OCI-LY7 (cell line): ENCODE results near the gene ARHGAP33. TPM values are rescaled to one million over a fixed set of nuclear protein-coding genes. Genes with fewer than 3 reads are reported as not detected.

ENCODE experiments used
- BruUV-seq: library from RNA; stranded (reverse); fragments of 400-500 nt; replicated peaks from 2 replicates; lab custom pipeline; 2021; lab: Mats Ljungman, UMichigan
- CTCF ChIA-PET: fragments of 300-600 bp; sonication (Branson Sonifier 250); formaldehyde crosslinking; loops from one replicate; lab custom pipeline; 2022; ENCODE audit warnings: antibody characterized with exemption; ENCODE audit not compliant: unreplicated experiment; lab: Charles Lee
- POLR2A ChIA-PET: fragments of 300-600 bp; sonication (Branson Sonifier 250); formaldehyde crosslinking; loops from one replicate; lab custom pipeline; 2022; ENCODE audit warnings: antibody characterized with exemption; lab: Charles Lee
- DNase-seq: peaks from one replicate; pipeline ENCODE4 v3.0.0-alpha.2; 2015; ENCODE audit warnings: low spot score
- H2AFZ ChIP-seq: fragments of 200-600 bp; sonication (generic), shearing (Covaris generic); 2 replicates; pipeline ENCODE4 v1.6.1; 2014; ENCODE audit warnings: mild to moderate bottlenecking, antibody characterized with exemption, low read length, moderate library complexity
- H3K27ac ChIP-seq: fragments of 200-600 bp; sonication (generic); 2 replicates; pipeline ENCODE4 v1.5.1; 2014; ENCODE audit warnings: mixed run types, low read depth, mild to moderate bottlenecking, moderate library complexity, low read length, inconsistent platforms; ENCODE audit not compliant: poor library complexity, severe bottlenecking
- H3K36me3 ChIP-seq: fragments of 200-600 bp; sonication (generic); 2 replicates; pipeline ENCODE4 v1.6.1; 2014; ENCODE audit warnings: mild to moderate bottlenecking, antibody characterized with exemption, low read length, moderate library complexity, mixed read lengths; ENCODE audit not compliant: insufficient read depth
- H3K4me1 ChIP-seq: fragments of 200-600 bp; sonication (generic); 2 replicates; pipeline ENCODE4 v1.5.1; 2014; ENCODE audit warnings: mild to moderate bottlenecking, low read length; ENCODE audit not compliant: insufficient read depth, poor library complexity, severe bottlenecking
- H3K4me2 ChIP-seq: fragments of 200-600 bp; sonication (generic); 2 replicates; pipeline ENCODE4 v1.6.1; 2014; ENCODE audit warnings: mild to moderate bottlenecking, low read length
- H3K4me3 ChIP-seq: fragments of 200-600 bp; sonication (generic); 2 replicates; pipeline ENCODE4 v1.5.1; 2014; ENCODE audit warnings: mild to moderate bottlenecking, low read depth, low read length; ENCODE audit not compliant: poor library complexity, severe bottlenecking
- H3K79me2 ChIP-seq: fragments of 200-600 bp; sonication (generic); 2 replicates; pipeline ENCODE4 v1.6.1; 2016; ENCODE audit warnings: low read depth, mild to moderate bottlenecking, low read length, moderate library complexity, mixed read lengths; ENCODE audit not compliant: insufficient read depth
- H3K9me2 ChIP-seq: fragments of 200-600 bp; sonication (generic); 2 replicates; pipeline ENCODE4 v1.6.1; 2016; ENCODE audit warnings: mild to moderate bottlenecking, low read length, mixed read lengths; ENCODE audit not compliant: insufficient read depth
- H3K9me3 ChIP-seq: fragments of 200-600 bp; sonication (generic); 2 replicates; pipeline ENCODE4 v1.6.1; 2014; ENCODE audit warnings: mild to moderate bottlenecking, mixed run types, low read length, mixed read lengths
- H4K20me1 ChIP-seq: fragments of 200-600 bp; sonication (generic); 2 replicates; pipeline ENCODE4 v1.6.1; 2014; ENCODE audit warnings: mild to moderate bottlenecking, antibody characterized with exemption, low read length, moderate library complexity, mixed read lengths; ENCODE audit not compliant: insufficient read depth
- EZH2phosphoT487 ChIP-seq: fragments of 200-600 bp; sonication (generic); IDR thresholded peaks from 2 replicates; pipeline ENCODE4 v1.6.1; 2018; ENCODE audit warnings: low read depth, borderline replicate concordance, mild to moderate bottlenecking, mixed run types, antibody characterized with exemption, low read length, moderate library complexity, mixed read lengths
- intact Hi-C: fragments of 100-400 bp; cut with micrococcal nuclease; formaldehyde crosslinking; loops from one replicate; pipeline ENCODE4 v1.10.0; 2022; ENCODE audit not compliant: unreplicated experiment
- total RNA-seq, 2 experiments: library from RNA; depleted of rRNA in 1 of 2; stranded (reverse); fragments of >200 nt in 1 of 2; shearing (Covaris generic) in 1 of 2; gene quantifications; 2 replicates each; pipeline ENCODE4 v1.2.3, GENCODE V29; 2014 to 2022
- TF ChIP-seq, protein P1 (sequence below): fragments of 200-600 bp; sonication (generic); conservative IDR thresholded peaks from 2 replicates; pipeline ENCODE4 v1.5.1; 2014; ENCODE audit warnings: mild to moderate bottlenecking, antibody characterized with exemption, low read length, moderate library complexity, mixed read lengths

Gene ARHGAP33
- total RNA-seq, 2 experiments from 2014 or later: 15.1 to 94.6 TPM

DNA sequence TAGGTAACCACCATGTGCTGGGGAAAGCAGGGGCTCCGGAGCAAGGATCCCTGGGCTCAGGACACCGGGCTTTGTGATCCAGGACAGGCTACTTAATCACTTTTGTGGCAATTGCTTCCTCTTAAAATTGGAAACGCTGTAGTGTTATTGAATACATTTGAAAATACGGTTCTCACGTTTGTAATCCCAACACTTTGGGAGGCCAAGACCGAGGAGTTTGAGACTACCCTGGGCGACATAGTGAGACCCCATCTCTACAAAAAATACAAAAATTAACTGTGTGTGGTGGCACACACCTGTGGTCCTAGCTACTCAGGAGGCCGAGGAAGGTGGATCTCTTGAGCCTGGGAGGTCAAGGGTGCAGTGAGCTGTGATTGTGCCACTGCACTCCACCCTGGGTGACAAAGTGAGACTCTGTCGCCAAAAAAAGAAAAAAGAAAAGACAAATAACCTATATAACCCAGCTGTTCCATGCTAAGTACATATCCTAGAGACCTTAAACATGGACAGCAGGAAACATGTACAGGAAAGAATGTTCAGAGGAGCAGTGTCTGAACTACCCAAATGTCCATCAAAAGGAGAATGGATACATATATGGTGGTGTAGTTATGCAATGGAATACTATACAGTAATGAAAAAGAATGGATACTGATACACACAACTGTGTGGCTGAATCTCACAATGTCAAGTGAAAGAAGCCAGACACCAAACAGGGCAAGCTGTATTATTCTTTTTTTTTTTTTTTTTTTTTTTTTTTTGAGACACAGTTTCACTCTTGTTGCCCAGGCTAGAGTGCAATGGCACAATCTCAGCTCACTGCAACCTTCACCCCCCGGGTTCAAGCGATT lies 37.9 kb downstream of the ARHGAP33 start:
- Histone ChIP-seq H3K27ac (no peak overlapping the region), H3K4me1 (no peaks in the 10 kb centered on the region), H3K4me2 (no peak overlapping the region), H3K79me2 (no peaks in the 10 kb centered on the region), H3K9me3 (no peaks in the 10 kb centered on the region), H4K20me1 (no peaks in the 10 kb centered on the region), H2AFZ (no peak overlapping the region), H3K36me3 (no peaks in the 10 kb centered on the region), H3K9me2 (no peaks in the 10 kb centered on the region), H3K4me3 (no peak overlapping the region)
- TF ChIP-seq EZH2phosphoT487: no peak
- TF ChIP-seq, protein P1, sequence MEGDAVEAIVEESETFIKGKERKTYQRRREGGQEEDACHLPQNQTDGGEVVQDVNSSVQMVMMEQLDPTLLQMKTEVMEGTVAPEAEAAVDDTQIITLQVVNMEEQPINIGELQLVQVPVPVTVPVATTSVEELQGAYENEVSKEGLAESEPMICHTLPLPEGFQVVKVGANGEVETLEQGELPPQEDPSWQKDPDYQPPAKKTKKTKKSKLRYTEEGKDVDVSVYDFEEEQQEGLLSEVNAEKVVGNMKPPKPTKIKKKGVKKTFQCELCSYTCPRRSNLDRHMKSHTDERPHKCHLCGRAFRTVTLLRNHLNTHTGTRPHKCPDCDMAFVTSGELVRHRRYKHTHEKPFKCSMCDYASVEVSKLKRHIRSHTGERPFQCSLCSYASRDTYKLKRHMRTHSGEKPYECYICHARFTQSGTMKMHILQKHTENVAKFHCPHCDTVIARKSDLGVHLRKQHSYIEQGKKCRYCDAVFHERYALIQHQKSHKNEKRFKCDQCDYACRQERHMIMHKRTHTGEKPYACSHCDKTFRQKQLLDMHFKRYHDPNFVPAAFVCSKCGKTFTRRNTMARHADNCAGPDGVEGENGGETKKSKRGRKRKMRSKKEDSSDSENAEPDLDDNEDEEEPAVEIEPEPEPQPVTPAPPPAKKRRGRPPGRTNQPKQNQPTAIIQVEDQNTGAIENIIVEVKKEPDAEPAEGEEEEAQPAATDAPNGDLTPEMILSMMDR: no peak
- POLR2A ChIA-PET: no interaction called here
- CTCF ChIA-PET: no interaction called here
- BruUV-seq: no TSS peak
- DNase-seq: no peak
- intact Hi-C loops: no loop called here

DNA sequence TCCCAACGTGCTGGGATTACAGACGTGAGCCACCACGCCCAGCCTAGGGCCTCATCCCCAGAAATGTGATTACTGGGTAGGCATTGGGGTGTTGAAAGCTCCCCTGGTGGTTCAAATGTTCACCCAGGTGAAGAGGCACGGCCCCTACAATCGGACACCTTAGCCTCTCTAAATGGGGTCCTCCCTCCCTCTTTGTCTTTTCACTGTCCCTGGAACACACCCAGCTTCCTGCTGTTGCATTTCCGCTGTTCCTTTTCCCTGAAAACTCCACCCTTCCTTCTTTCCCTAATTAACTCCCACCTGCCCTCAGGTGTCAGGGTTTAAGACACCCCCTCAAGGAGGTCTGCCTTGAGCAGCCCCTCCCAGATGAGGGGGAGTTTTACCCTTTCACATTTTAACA lies 40.9 kb downstream of the ARHGAP33 start:
- no peak overlapping the region for H2AFZ ChIP-seq
- POLR2A ChIA-PET: no interaction called here
- no peaks in the 10 kb centered on the region for H3K9me3 ChIP-seq
- intact Hi-C loops: no loop called here
- BruUV-seq: no TSS peak
- TF ChIP-seq EZH2phosphoT487: no peak
- H3K9me2 ChIP-seq: no peaks in the 10 kb centered on the region
- CTCF ChIA-PET: no interaction called here
- DNase-seq: no peak
- H3K27ac ChIP-seq: no peak overlapping the region
- H3K79me2 ChIP-seq: no peaks in the 10 kb centered on the region
- H3K4me1 ChIP-seq: no peaks in the 10 kb centered on the region
- H3K4me2 ChIP-seq: no peak overlapping the region
- no peaks in the 10 kb centered on the region for H3K36me3 ChIP-seq
- H3K4me3 ChIP-seq: no peak overlapping the region
- H4K20me1 ChIP-seq: no peaks in the 10 kb centered on the region

DNA sequence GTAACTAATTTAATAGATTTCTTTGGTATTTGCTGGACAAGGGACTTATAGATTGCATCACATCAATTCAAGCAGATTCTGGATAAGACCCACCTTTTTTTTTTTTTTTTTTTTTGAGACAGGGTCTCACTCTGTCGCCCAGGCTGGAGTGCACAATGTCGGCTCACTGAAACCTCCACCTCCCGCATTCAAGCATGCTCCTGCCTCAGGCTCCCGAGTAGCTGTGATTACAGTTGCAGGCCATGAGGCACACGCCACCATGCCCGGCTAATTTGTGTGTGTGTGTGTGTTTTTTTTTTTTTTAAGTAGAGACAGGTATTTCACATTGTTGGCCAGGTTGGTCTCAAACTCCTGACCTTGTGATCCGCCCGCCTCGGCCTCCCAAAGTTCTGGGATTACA lies 41.5 kb downstream of the ARHGAP33 start:
- no peaks in the 10 kb centered on the region for H3K9me3 ChIP-seq
- no peak overlapping the region for H2AFZ ChIP-seq
- no TSS peak for BruUV-seq
- no peak for DNase-seq
- TF ChIP-seq, protein P1: no peak
- no peak for TF ChIP-seq EZH2phosphoT487
- H3K27ac ChIP-seq: no peak overlapping the region
- no peaks in the 10 kb centered on the region for H3K9me2 ChIP-seq
- intact Hi-C loops: no loop called here
- H3K4me1 ChIP-seq: no peaks in the 10 kb centered on the region
- H3K79me2 ChIP-seq: no peaks in the 10 kb centered on the region
- H3K36me3 ChIP-seq: no peaks in the 10 kb centered on the region
- H3K4me2 ChIP-seq: no peak overlapping the region
- H3K4me3 ChIP-seq: no peak overlapping the region
- CTCF ChIA-PET: no interaction called here
- no peaks in the 10 kb centered on the region for H4K20me1 ChIP-seq
- POLR2A ChIA-PET: no interaction called here
